ENCODE results near the gene CHAMP1.

- no peak for TF ChIP-seq CTCF (IDR thresholded peaks at IDR 0.05; ENCODE audit: insufficient read depth, low read length)
- TF ChIP-seq, protein P1, sequence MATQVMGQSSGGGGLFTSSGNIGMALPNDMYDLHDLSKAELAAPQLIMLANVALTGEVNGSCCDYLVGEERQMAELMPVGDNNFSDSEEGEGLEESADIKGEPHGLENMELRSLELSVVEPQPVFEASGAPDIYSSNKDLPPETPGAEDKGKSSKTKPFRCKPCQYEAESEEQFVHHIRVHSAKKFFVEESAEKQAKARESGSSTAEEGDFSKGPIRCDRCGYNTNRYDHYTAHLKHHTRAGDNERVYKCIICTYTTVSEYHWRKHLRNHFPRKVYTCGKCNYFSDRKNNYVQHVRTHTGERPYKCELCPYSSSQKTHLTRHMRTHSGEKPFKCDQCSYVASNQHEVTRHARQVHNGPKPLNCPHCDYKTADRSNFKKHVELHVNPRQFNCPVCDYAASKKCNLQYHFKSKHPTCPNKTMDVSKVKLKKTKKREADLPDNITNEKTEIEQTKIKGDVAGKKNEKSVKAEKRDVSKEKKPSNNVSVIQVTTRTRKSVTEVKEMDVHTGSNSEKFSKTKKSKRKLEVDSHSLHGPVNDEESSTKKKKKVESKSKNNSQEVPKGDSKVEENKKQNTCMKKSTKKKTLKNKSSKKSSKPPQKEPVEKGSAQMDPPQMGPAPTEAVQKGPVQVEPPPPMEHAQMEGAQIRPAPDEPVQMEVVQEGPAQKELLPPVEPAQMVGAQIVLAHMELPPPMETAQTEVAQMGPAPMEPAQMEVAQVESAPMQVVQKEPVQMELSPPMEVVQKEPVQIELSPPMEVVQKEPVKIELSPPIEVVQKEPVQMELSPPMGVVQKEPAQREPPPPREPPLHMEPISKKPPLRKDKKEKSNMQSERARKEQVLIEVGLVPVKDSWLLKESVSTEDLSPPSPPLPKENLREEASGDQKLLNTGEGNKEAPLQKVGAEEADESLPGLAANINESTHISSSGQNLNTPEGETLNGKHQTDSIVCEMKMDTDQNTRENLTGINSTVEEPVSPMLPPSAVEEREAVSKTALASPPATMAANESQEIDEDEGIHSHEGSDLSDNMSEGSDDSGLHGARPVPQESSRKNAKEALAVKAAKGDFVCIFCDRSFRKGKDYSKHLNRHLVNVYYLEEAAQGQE (IDR thresholded peaks at IDR 0.05; ENCODE audit: insufficient replicate concordance, low read depth): no peak
Observed at GRCh38 chr13:114298866-114299265, 15.4 kb upstream of the CHAMP1 start.

All from HL-60 (cell line).